Measurements from ENCODE around the gene RBM44. TPM values are rescaled to one million over a fixed set of nuclear protein-coding genes. Genes with fewer than 3 reads are reported as not detected.
A peak's percentile ranks its signal among the peaks of the same experiment; 100 is the strongest.

The RBM44 gene
- total and polyA plus RNA-seq, 2 donors (not counting 1 experiment from before 2014, with no cell fraction given): 0.17 to 0.34 TPM

- no peak overlapping the region for H2AFZ ChIP-seq (ENCODE audit: low read length)
- no peaks in the 10 kb centered on the region for H3K79me2 ChIP-seq (ENCODE audit: control insufficient read depth, insufficient read depth, low read length)
- no peaks in the 10 kb centered on the region for H3K4me1 ChIP-seq (ENCODE audit: control insufficient read depth, extremely low read depth, insufficient read depth, low read length)
- TF ChIP-seq EZH2 (IDR thresholded peaks at IDR 0.05; ENCODE audit: low read length, missing control alignments) (no peak), CTCF (conservative IDR thresholded peaks at IDR 0.05 in 1 of 2, IDR thresholded peaks at IDR 0.05 in 1 of 2; ENCODE audit: low read depth in 1 of 2, low read length in 2 of 2) (no peak)
- H3K27me3 ChIP-seq (ENCODE audit: control insufficient read depth, insufficient read depth, low read length): no peaks in the 10 kb centered on the region
- H4K20me1 ChIP-seq (ENCODE audit: control insufficient read depth, extremely low read depth, insufficient read depth, low read length): no peaks in the 10 kb centered on the region
- no peaks in the 10 kb centered on the region for H3K9me3 ChIP-seq (ENCODE audit: control insufficient read depth, insufficient read depth, low read depth, low read length)
- no peak overlapping the region for H3K27ac ChIP-seq (ENCODE audit: insufficient read depth, low read length)
- no peak overlapping the region for H3K9ac ChIP-seq (ENCODE audit: insufficient read depth, low read length)
- peaks cover 13% of the 10 kb centered on the region for H3K36me3 ChIP-seq (ENCODE audit: control insufficient read depth, insufficient read depth, low read length)
- peak in 1 of 2 donors; percentile 60 for DNase-seq (ENCODE audit: low read depth in 2 of 2)
- no peak overlapping the region for H3K4me2 ChIP-seq (ENCODE audit: extremely low read depth, insufficient read depth, low read length)
- H3K4me3 ChIP-seq (replicated peaks in 1 of 4; ENCODE audit: control extremely low read depth in 1 of 4, insufficient read depth in 1 of 4, low read depth in 3 of 4, low read length in 4 of 4): no peak overlapping the region
Measured at GRCh38 chr2:237754182-237754581, 44.4 kb upstream of the RBM44 start.

GRCh38 chr2:237754626-237755248 lies 43.8 kb upstream of the RBM44 start:
- TF ChIP-seq CTCF (conservative IDR thresholded peaks at IDR 0.05 in 1 of 2, IDR thresholded peaks at IDR 0.05 in 1 of 2; ENCODE audit: low read depth in 1 of 2, low read length in 2 of 2) (no peak), EZH2 (IDR thresholded peaks at IDR 0.05; ENCODE audit: low read length, missing control alignments) (no peak)
- Histone ChIP-seq H2AFZ (ENCODE audit: low read length) (no peak overlapping the region), H3K36me3 (ENCODE audit: control insufficient read depth, insufficient read depth, low read length) (peaks cover 14% of the 10 kb centered on the region), H3K4me2 (ENCODE audit: extremely low read depth, insufficient read depth, low read length) (no peak overlapping the region), H3K79me2 (ENCODE audit: control insufficient read depth, insufficient read depth, low read length) (no peaks in the 10 kb centered on the region), H3K9me3 (ENCODE audit: control insufficient read depth, insufficient read depth, low read depth, low read length) (no peaks in the 10 kb centered on the region), H4K20me1 (ENCODE audit: control insufficient read depth, extremely low read depth, insufficient read depth, low read length) (no peaks in the 10 kb centered on the region), H3K27me3 (ENCODE audit: control insufficient read depth, insufficient read depth, low read length) (no peaks in the 10 kb centered on the region), H3K4me1 (ENCODE audit: control insufficient read depth, extremely low read depth, insufficient read depth, low read length) (no peaks in the 10 kb centered on the region), H3K27ac (ENCODE audit: insufficient read depth, low read length) (no peak overlapping the region), H3K9ac (ENCODE audit: insufficient read depth, low read length) (no peak overlapping the region), H3K4me3 (replicated peaks in 1 of 4; ENCODE audit: control extremely low read depth in 1 of 4, insufficient read depth in 1 of 4, low read depth in 3 of 4, low read length in 4 of 4) (no peak overlapping the region)
- no peak for DNase-seq (ENCODE audit: low read depth in 2 of 2)

- TF ChIP-seq EZH2 (IDR thresholded peaks at IDR 0.05; ENCODE audit: low read length, missing control alignments): no peak
- no peak for TF ChIP-seq CTCF (conservative IDR thresholded peaks at IDR 0.05 in 1 of 2, IDR thresholded peaks at IDR 0.05 in 1 of 2; ENCODE audit: low read depth in 1 of 2, low read length in 2 of 2)
- Histone ChIP-seq H3K4me3 (replicated peaks in 1 of 4; ENCODE audit: control extremely low read depth in 1 of 4, insufficient read depth in 1 of 4, low read depth in 3 of 4, low read length in 4 of 4) (no peak overlapping the region), H3K27ac (ENCODE audit: insufficient read depth, low read length) (no peak overlapping the region), H2AFZ (ENCODE audit: low read length) (no peak overlapping the region), H3K9me3 (ENCODE audit: control insufficient read depth, insufficient read depth, low read depth, low read length) (no peaks in the 10 kb centered on the region), H4K20me1 (ENCODE audit: control insufficient read depth, extremely low read depth, insufficient read depth, low read length) (no peaks in the 10 kb centered on the region), H3K4me1 (ENCODE audit: control insufficient read depth, extremely low read depth, insufficient read depth, low read length) (no peaks in the 10 kb centered on the region), H3K36me3 (ENCODE audit: control insufficient read depth, insufficient read depth, low read length) (peaks cover 14% of the 10 kb centered on the region), H3K79me2 (ENCODE audit: control insufficient read depth, insufficient read depth, low read length) (no peaks in the 10 kb centered on the region), H3K4me2 (ENCODE audit: extremely low read depth, insufficient read depth, low read length) (no peak overlapping the region), H3K9ac (ENCODE audit: insufficient read depth, low read length) (no peak overlapping the region), H3K27me3 (ENCODE audit: control insufficient read depth, insufficient read depth, low read length) (no peaks in the 10 kb centered on the region)
- no peak for DNase-seq (ENCODE audit: low read depth in 2 of 2)
Measured at GRCh38 chr2:237757616-237758015, 41.0 kb upstream of the RBM44 start.

All from fibroblast of lung (primary cell).